C4-2B (cell line): Measurements from ENCODE around the gene PDE2A.

Experiments
- ZFX ChIP-seq: fragments of 450-650 bp; IDR thresholded peaks from 2 replicates; pipeline ENCODE4 v1.6.1; 2017
- TF ChIP-seq, protein P1 (sequence below): fragments of 450-650 bp; conservative IDR thresholded peaks from 2 replicates; pipeline ENCODE4 v1.5.1; 2017; ENCODE audit warnings: mild to moderate bottlenecking

- TF ChIP-seq, protein P1, sequence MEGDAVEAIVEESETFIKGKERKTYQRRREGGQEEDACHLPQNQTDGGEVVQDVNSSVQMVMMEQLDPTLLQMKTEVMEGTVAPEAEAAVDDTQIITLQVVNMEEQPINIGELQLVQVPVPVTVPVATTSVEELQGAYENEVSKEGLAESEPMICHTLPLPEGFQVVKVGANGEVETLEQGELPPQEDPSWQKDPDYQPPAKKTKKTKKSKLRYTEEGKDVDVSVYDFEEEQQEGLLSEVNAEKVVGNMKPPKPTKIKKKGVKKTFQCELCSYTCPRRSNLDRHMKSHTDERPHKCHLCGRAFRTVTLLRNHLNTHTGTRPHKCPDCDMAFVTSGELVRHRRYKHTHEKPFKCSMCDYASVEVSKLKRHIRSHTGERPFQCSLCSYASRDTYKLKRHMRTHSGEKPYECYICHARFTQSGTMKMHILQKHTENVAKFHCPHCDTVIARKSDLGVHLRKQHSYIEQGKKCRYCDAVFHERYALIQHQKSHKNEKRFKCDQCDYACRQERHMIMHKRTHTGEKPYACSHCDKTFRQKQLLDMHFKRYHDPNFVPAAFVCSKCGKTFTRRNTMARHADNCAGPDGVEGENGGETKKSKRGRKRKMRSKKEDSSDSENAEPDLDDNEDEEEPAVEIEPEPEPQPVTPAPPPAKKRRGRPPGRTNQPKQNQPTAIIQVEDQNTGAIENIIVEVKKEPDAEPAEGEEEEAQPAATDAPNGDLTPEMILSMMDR, result no peak
- no peak for TF ChIP-seq ZFX
Measured at GRCh38 chr11:72709478-72710238, 35.4 kb upstream of the PDE2A start.
